GM10266 (cell line): ENCODE results near the gene MAPRE2.

Source experiments
- DNase-seq: peaks from one replicate; pipeline ENCODE4 v3.0.0; 2012; ENCODE audit errors: extremely low spot score
- CTCF ChIP-seq: IDR thresholded peaks from 2 replicates; pipeline ENCODE4 v1.5.1; 2012; ENCODE audit warnings: mild to moderate bottlenecking, low read depth; ENCODE audit not compliant: control insufficient read depth, insufficient read depth; ENCODE audit errors: missing control alignments

Gene MAPRE2

GRCh38 chr18:35089891-35090550 is 48.8 kb downstream of the MAPRE2 start:
- no peak for DNase-seq

GRCh38 chr18:35091841-35092240 is 50.6 kb downstream of the MAPRE2 start:
- TF ChIP-seq CTCF, result no peak
- no peak for DNase-seq

More at GRCh38 chr18:35089891-35090550, 48.8 kb downstream of the MAPRE2 start:
- TF ChIP-seq CTCF, result no peak

- TF ChIP-seq CTCF, result no peak
- DNase-seq, result peak; percentile 23
These were observed 54.9 kb downstream of the MAPRE2 start for GRCh38 chr18:35095983-35096676.

- TF ChIP-seq CTCF, result no peak
- no peak for DNase-seq
These were observed 55.4 kb downstream of the MAPRE2 start for GRCh38 chr18:35096677-35097011.

- no peak for DNase-seq
- no peak for TF ChIP-seq CTCF
These were observed 56.0 kb downstream of the MAPRE2 start for GRCh38 chr18:35097195-35097594.

- TF ChIP-seq CTCF, result no peak
These were observed 56.5 kb downstream of the MAPRE2 start for GRCh38 chr18:35097763-35098162.

GRCh38 chr18:35099911-35100310 is 58.7 kb downstream of the MAPRE2 start:
- TF ChIP-seq CTCF, result no peak
- DNase-seq, result no peak

More at GRCh38 chr18:35097763-35098162, 56.5 kb downstream of the MAPRE2 start:
- no peak for DNase-seq
